Nucleus accumbens (tissue), 56 donors: ENCODE measurements around the gene CBY1.

ENCODE experiments used
- DNase-seq, 56 donors: peaks; one replicate each; lab custom pipeline; 2025; lab: John Stamatoyannopoulos, UW

The CBY1 gene

GRCh38 chr22:38645430-38645829, 11.0 kb upstream of the CBY1 start:
- DNase-seq, result no peak

- no peak for DNase-seq
Observed at GRCh38 chr22:38649841-38650522, 6.5 kb upstream of the CBY1 start.

- no peak for DNase-seq
Observed at GRCh38 chr22:38652859-38653258, 3.6 kb upstream of the CBY1 start.

GRCh38 chr22:38653741-38654140, 2.7 kb upstream of the CBY1 start:
- DNase-seq, result no peak

- peak in 3 of 56 donors; percentile 41 to 64 (median 44) for DNase-seq
Observed at GRCh38 chr22:38655519-38656255, 751 bp upstream of the CBY1 start.

GRCh38 chr22:38657045-38657909, 839 bp downstream of the CBY1 start:
- DNase-seq, result peak in 4 of 56 donors; percentile 0 to 19 (median 4)

- DNase-seq, result peak in 24 of 56 donors; percentile 6 to 56 (median 24)
Observed at GRCh38 chr22:38674888-38675287, 18.4 kb downstream of the CBY1 start.

GRCh38 chr22:38675833-38676232, 19.4 kb downstream of the CBY1 start:
- no peak for DNase-seq

DNA sequence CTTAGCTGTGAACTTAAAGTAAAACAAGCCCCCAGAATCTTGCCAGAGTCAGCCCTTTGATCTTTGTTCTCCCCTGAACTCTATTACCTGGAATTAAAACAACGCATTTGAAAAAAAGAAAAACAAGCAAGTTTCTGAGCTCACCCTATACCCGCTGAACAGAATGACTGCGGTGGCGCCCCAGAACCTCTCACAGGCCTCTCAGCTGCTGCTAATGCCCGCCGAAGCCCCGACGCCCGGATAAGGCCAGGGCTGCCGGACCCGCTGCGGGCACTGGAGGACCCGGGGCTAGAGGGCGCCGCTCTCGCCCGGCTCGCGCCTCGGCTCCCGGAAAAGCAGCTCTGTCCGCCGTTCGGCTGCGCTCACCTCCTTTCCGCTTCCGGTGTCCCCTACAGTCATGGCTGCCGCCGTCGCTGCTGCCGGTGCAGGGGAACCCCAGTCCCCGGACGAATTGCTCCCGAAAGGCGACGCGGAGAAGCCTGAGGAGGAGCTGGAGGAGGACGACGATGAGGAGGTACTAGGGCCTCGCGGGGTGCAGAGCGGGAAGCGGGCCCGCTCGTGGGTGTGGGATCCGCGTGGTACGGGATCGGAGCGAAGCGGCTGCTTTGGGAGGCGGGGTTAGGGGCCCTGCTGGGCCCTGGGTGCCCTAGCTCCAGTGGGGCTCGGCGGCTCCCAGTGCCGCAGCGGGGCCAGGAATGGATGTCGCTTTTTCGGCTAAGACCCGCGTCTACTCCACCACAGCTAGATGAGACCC, 25.3 kb downstream of the CBY1 start, which contains the start of gene TOMM22:
Gene TOMM22, plus strand, starts transcription at position 376 of the 754 bp plus-strand sequence. Its CDS starts 22 bp downstream, at position 398.
- peak in 55 of 56 donors; percentile 38 to 93 (median 85) for DNase-seq

GRCh38 chr22:38684895-38685294, 28.5 kb downstream of the CBY1 start:
- no peak for DNase-seq

DNA sequence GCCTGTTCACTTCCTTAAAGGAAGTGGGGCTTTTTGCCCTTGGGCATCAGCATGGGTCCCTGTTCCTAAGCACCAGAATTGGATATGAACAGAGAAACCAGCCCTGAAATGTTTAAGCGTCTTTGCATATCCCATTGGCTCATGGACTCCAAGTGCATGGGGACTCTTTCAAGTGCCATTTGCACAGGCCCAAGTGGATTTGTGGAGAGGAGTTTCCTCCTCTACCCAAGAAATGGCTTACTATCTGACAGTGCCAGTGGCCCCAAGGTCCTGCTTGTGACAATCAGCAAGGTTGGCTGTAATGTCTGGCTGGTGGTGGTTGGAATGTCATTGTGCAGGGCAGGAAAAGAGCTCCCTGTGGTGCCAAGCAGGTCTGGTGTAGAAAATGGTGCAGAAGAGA, 29.3 kb downstream of the CBY1 start:
- no peak for DNase-seq

DNA sequence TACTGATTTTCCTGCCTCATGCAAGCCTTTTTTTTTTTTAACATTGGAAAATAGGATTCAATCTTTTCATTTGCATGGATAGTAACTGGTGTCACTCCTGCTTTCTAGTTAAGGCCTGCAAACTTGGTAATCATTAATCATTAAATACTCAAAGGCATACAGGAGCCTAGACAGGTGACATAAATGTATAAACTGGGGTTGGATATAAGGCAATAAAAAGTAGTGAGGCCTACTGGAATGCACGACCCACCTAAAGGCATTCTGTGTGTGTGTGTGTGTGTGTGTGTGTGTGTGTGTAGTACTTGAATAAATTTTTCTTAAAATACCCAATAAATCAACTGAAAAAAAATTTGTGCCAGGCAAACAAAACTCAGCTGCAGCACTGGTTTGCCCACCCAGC, 33.2 kb downstream of the CBY1 start:
- no peak for DNase-seq

DNA sequence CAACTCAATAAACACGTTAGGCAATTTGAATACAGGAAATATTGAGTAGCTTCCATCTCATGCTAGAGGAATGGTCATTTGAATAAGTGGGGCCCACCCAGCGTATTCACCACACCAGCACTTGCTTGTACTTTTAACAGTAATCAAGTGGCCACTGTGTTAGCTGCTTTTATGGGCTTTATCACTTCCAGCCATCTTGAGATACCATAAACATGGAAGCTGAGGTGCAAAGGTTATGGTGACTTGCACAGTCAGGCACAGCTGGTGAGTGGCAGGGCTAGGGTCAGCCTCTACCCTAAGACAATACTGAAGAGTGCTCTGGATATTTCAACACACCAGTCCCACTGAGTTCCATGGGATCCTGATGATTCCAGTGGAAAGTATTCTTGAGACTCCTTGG, 37.6 kb downstream of the CBY1 start:
- no peak for DNase-seq

DNA sequence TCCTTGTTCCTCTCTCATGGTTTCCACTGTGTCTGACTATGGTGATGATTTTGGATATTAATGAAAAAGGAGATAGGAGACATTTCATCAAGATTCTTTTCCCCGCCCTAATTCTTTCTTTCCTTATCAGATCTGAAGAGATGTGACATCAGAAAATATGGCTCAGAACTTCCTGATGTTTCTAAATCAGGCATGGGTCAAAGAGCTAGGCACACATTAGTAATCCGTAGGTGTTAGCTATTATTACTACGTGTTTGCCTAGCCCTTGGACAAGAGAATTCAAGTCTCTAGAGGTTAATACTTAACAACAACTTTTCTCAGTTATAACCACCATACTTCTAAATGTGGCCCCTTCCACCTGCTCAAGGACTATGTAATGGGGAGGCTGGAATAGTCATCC, 38.5 kb downstream of the CBY1 start:
- DNase-seq, result no peak

DNA sequence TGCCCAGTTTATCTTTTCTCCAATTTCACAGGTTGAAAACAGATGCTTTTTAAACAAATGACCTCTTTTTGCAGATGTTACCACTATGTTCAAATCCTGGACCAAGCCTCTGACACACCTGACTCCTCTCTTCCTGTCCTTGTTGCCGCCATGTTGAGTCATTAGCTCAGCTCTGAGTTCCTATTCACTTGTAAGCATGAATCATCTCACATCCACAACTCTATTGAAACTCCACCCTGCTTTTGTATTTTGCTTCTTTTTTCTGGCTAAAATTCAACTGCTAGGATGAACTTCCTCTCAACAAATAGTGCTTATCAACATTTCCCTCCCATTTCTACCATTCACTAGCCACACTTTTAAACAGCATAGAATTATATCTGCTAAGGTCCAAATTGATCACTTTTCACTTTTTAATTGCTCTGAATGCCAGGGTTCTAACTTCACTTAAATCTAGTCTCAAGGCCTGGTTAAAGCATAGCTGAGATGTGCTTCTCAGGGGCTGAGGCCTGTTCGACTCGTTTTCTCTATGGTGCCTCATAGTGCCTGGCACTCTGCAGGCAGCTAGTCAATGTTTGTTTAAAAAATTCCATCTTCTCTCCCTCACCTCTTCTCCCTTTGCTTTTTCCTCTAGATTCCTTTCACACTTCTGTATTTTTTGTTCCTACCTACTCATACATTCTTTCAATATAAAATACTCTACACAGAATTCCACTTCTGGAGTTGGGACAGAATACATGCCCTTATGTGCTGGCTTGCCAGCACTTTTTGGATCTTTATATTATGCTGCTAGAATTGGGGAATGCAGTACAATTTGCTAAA, 40.4 kb downstream of the CBY1 start:
- DNase-seq, result peak in 2 of 56 donors; percentile 15 to 27

GRCh38 chr22:38697425-38698089, 41.1 kb downstream of the CBY1 start:
- peak in 1 of 56 donors; percentile 25 for DNase-seq

DNA sequence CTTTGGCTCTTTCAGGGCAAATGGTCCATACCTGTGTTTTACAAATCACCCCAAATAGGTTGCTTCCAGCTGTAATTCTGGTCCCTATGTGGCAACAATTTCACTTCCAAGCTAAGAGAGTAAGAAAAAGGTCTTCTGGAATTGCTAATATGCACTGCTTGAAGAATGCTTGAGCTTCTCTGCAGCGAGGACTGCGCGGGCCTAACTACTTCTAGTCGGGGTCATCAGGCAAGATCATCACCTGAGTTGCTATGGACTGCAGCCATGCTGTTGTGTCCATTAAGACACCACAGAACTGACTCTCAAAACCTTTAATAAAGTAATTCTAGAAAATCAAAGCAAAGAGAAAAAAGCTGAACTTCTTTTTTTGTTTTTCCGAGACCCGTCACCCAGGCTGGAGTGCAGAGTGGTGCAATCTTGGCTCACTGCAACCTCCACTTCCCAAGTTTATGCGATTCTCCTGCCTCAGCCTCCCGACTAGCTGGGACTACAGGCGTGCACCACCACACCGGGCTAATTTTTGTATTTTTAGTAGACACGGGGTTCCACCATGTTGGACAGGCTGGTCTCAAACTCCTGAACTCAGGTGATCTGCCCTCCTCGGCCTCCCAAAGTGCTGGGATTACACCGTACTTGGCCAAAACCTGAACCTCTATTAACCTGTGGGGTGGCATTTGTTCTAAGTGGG, 42.1 kb downstream of the CBY1 start:
- DNase-seq, result no peak

DNA sequence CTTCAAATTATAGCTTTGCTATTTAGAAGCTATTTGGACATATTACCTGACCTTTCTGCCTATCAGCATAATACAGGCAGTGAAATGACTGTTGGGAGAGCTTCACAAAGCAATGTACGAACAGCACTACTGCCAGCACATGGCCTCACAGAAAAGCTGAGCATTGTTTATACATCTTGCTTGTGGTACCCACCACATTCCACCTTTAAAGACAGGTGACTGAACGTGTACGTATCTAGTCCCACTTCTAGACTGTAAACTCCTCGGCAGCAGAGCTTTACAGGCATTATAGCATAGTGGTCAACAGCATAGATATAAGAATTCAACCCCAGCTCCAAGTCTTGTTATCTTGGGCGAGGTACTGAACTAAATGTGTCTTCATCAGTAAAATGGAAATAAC, 42.7 kb downstream of the CBY1 start:
- no peak for DNase-seq
